Muscle of leg (tissue), 11 donors: Measurements from ENCODE around the gene ID3. TPM values are rescaled to one million over a fixed set of nuclear protein-coding genes. Genes with fewer than 3 reads are reported as not detected.

ENCODE experiments used
- DNase-seq: peaks from one replicate; pipeline ENCODE4 v3.0.0; 2013
- H3K27ac ChIP-seq: one replicate; pipeline ENCODE4 v1.5.1; 2013; ENCODE audit warnings: mild to moderate bottlenecking, low read length, control low read depth
- H3K27me3 ChIP-seq: one replicate; pipeline ENCODE4 v1.6.1; 2013; ENCODE audit warnings: low read length; ENCODE audit not compliant: control insufficient read depth, insufficient read depth
- H3K36me3 ChIP-seq: one replicate; pipeline ENCODE4 v1.6.1; 2013; ENCODE audit warnings: low read length; ENCODE audit not compliant: control insufficient read depth, insufficient read depth
- H3K4me1 ChIP-seq: one replicate; pipeline ENCODE4 v1.6.1; 2013; ENCODE audit warnings: low read length; ENCODE audit not compliant: control insufficient read depth, insufficient read depth
- H3K4me3 ChIP-seq: one replicate; pipeline ENCODE4 v1.5.1; 2013; ENCODE audit warnings: low read length, control low read depth
- H3K9me3 ChIP-seq: replicated peaks from 2 replicates; pipeline ENCODE4 v1.6.1; 2013; ENCODE audit warnings: low read depth, low read length; ENCODE audit not compliant: control insufficient read depth
- WGBS: methylation state at CpG from one replicate; pipeline ENCODE4 v1.1.5; 2013; ENCODE audit warnings: missing lambda C conversion rate; ENCODE audit not compliant: insufficient coverage; 5-methylcytosine and 5-hydroxymethylcytosine counted together
- polyA plus RNA-seq, 8 donors: library from polyadenylated mRNA; unstranded; fragments of 120-200 nt; gene quantifications; one replicate each; pipeline versions ENCODE4 v1.2.1 to v1.2.3, GENCODE V29; 2013; ENCODE audit warnings: inconsistent platforms in 1 of 8, low replicate concordance in 1 of 8; ENCODE audit not compliant: insufficient read length in 8 of 8, insufficient read depth in 1 of 8
- total RNA-seq: library from RNA; stranded (reverse); fragments of 120-200 nt; gene quantifications from one replicate; pipeline ENCODE4 v1.2.4, GENCODE V29; 2013

The ID3 gene
- total and polyA plus RNA-seq, 9 donors = 46.9 to 129 (median 80.6) TPM

GRCh38 chr1:23527900-23528249 lies 31.4 kb downstream of the ID3 start:
- WGBS = 75% methylated on average over 4 of the region's 6 CpGs
- peaks cover 77% of the 10 kb centered on the region for H3K4me1 ChIP-seq
- H3K4me3 ChIP-seq = no peak overlapping the region
- no peaks in the 10 kb centered on the region for H3K27me3 ChIP-seq
- H3K27ac ChIP-seq = peak overlapping the region; percentile 95
- DNase-seq = no peak
- peaks cover 3% of the 10 kb centered on the region for H3K36me3 ChIP-seq
- H3K9me3 ChIP-seq = no peaks in the 10 kb centered on the region

GRCh38 chr1:23527366-23527765 lies 31.9 kb downstream of the ID3 start:
- Histone ChIP-seq H3K9me3 (no peaks in the 10 kb centered on the region), H3K4me3 (no peak overlapping the region), H3K27ac (peak overlapping the region; percentile 95), H3K27me3 (no peaks in the 10 kb centered on the region), H3K4me1 (peaks cover 77% of the 10 kb centered on the region), H3K36me3 (peaks cover 3% of the 10 kb centered on the region)
- DNase-seq = no peak
- WGBS = 90% methylated on average over 5 of the region's 7 CpGs

DNA sequence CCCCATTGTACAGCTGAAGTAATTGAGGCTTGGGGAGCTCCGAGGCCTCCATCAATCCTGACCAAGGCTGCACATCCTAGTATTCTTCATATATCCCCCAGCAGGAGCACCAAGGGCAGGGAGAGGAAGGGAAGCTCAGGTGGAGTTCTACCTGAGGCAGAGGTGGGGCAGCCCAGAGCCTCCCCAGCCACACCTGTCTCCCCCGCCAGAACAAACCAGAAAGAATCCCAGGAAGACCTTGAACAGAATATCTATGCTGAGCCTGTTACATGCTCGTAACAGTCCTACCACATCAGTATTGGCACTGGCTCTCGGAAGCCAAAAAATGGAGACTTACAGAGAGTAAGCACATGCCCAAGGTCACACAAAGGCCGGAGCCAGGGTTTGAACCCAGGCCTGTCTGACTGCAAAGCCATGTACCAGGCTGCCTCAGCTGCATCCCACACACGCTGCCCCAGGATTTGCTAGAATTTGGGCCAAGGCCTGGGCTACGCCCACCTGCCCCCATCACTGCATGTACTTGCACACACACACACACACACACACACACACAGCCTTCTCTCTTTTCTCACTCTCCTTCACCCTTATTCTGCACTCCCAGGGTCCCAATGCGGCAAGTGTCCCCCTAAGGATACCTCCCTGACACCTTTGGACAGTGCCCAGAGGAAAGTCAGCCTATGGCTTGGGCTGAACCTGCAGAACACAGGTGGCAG lies 32.8 kb downstream of the ID3 start:
- DNase-seq = no peak
- Histone ChIP-seq H3K36me3 (peaks cover 5% of the 10 kb centered on the region), H3K4me3 (no peak overlapping the region), H3K27me3 (no peaks in the 10 kb centered on the region), H3K27ac (peak overlapping the region; percentile 77), H3K4me1 (peaks cover 73% of the 10 kb centered on the region), H3K9me3 (no peaks in the 10 kb centered on the region)
- WGBS = 79% methylated on average over 5 of the region's 8 CpGs

- Histone ChIP-seq H3K4me1 (peaks cover 66% of the 10 kb centered on the region), H3K4me3 (no peak overlapping the region), H3K27me3 (no peaks in the 10 kb centered on the region), H3K36me3 (peaks cover 13% of the 10 kb centered on the region), H3K9me3 (no peaks in the 10 kb centered on the region), H3K27ac (peak overlapping the region; percentile 77)
- WGBS = 49% methylated on average over 4 of the region's 5 CpGs
- DNase-seq = peak; percentile 44
Measured at GRCh38 chr1:23525558-23526250, 33.6 kb downstream of the ID3 start.

DNA sequence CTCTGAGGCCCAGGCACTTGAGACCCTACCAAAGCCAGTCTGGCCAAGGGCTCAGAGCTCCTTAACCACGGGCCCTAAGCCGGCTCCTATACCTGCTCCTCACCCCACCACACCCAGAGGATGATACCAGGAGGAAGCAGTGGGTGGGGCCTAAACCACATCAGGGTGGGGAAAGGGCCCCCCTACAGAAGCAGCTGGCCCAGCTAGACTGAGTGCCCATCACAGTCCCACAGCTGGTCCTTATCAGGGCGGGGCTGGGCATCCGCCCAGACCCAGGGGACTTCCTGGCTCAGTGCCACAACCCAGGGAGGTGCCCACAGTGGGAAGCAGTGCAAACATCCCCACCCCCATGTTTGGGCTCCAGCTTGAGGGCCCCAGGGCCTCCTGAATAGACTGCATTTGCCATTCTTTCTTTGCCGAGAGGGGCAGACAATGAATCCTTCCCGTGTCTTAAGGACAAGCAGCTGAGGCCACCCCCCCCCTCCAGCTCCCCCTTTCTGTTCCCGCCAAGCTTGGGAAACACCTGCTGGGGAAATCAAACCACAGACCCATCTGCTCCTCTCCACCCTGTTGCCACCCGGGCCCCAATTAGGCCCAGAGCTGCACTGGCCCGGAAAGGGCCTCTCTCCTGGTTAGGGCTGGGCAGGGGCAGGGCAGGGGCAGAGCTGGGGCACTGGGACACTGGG lies 34.4 kb downstream of the ID3 start:
- peaks cover 58% of the 10 kb centered on the region for H3K4me1 ChIP-seq
- peak; percentile 77 for DNase-seq

DNA sequence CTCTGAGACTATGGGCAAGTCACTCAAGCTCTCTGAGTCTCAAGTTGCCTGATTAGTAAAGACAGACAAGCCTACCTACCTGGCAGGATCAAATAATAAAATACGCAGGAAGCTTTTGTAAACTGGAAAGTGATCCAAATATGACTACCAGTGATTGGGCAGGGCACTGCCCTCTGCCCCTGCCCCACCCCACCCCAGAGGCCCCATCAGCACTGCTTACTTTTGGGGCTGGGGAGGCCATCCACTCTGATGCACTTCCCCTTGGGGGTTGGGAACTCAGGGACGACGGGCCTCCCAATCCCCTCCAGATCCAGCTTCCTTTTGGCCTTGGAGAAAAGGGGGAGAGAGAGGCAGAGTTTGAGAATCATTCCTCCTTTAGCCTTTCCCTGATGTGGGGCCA lies 35.1 kb downstream of the ID3 start:
- Histone ChIP-seq H3K9me3 (no peaks in the 10 kb centered on the region), H3K4me1 (peaks cover 51% of the 10 kb centered on the region), H3K36me3 (peaks cover 14% of the 10 kb centered on the region), H3K27me3 (no peaks in the 10 kb centered on the region), H3K27ac (peak overlapping the region; percentile 77), H3K4me3 (no peak overlapping the region)
- no CpG with 5 or more reads among the region's 3 CpGs for WGBS
- no peak for DNase-seq

More for the DNA sequence above, 34.4 kb downstream of the ID3 start:
- Histone ChIP-seq H3K9me3 (no peaks in the 10 kb centered on the region), H3K4me3 (no peak overlapping the region), H3K27ac (peak overlapping the region; percentile 77), H3K36me3 (peaks cover 14% of the 10 kb centered on the region), H3K27me3 (no peaks in the 10 kb centered on the region)
- WGBS = 41% methylated on average over 5 of the region's 9 CpGs

DNA sequence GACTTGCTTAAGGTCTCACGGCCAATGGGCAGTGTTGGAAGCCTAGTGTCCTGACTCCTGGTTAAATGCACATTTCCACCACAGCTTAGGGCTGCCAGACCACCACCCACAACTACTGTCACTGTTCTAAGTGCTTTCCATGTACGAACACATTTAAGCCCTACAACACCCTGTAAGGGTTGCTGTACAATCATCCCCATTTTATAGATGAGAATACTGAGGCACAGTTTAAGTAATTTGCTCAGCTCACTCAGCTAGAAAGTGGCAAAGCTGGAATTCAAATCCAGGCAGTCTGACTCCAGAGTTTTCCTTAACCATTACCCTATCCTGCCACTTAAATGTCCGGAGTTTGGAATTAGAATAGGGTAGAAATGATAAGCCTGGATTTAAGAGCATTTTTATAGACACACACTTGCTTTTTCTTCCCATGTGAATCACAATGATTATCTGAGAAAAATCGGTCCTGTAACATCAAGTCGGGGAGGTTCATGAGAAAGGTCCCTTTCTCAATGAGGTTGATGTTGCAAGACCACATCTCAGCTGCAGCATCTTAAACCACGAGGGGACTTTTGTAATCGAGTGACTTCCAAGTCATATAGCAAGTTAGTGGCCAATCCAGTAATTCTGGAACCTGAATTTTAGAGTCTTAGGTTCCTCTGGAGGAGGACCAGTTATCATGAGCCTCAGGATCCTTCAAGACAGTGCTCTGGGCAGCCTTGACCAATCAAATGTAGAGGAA lies 36.9 kb downstream of the ID3 start:
- Histone ChIP-seq H3K4me3 (no peak overlapping the region), H3K36me3 (peaks cover 21% of the 10 kb centered on the region), H3K27ac (no peak overlapping the region), H3K27me3 (no peaks in the 10 kb centered on the region), H3K4me1 (peaks cover 33% of the 10 kb centered on the region), H3K9me3 (no peaks in the 10 kb centered on the region)
- WGBS = 91% methylated on average over 6 of the region's 7 CpGs
- no peak for DNase-seq

- Histone ChIP-seq H3K27ac (no peak overlapping the region), H3K27me3 (no peaks in the 10 kb centered on the region), H3K4me3 (no peak overlapping the region), H3K4me1 (peaks cover 25% of the 10 kb centered on the region), H3K36me3 (peaks cover 24% of the 10 kb centered on the region), H3K9me3 (no peaks in the 10 kb centered on the region)
- 89% methylated on average over 15 of the region's 16 CpGs for WGBS
- DNase-seq = no peak
Measured at GRCh38 chr1:23521588-23521987, 37.7 kb downstream of the ID3 start.

DNA sequence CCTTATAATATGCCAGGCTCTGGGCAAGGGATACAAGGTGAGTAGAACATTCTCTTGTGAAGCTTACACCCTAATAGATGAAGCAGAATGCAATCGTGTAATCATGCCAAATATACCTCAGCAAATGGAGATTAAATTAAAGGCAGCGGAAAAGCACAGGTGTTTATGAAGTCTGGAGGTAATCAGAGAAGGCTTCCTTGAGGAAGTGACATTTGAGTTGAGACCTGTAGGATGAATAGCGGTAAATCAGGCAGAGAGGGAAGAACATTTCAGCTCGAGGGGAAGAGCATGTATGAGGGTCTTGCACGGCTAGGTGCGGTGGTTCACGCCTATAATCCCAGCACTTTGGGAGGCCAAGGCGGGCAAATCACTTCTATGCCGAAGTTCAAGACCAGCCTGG lies 41.7 kb downstream of the ID3 start:
- Histone ChIP-seq H3K36me3 (peaks cover 44% of the 10 kb centered on the region), H3K9me3 (no peaks in the 10 kb centered on the region), H3K27ac (no peak overlapping the region), H3K4me3 (no peak overlapping the region), H3K4me1 (no peaks in the 10 kb centered on the region), H3K27me3 (no peaks in the 10 kb centered on the region)
- DNase-seq = no peak
- WGBS = 88% methylated on average over 8 of the region's 9 CpGs

DNA sequence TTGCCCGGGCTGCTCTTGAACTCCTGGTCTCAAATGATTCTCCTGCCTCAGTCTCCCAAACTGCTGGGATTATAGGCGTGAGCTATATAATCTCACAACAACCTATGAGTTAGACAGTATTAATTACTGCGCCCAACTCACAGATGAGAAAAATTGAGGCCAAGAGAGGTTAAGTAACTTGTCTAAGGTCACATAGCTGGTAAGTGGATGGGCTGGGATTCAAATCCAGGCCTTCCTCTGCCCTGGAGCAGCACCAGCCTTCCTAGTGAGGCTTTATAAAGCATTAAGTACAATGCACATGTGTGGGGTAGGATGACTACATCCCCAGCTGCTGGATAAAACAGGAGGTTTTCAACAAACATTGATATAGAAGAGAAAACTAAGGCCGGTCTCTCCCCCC lies 43.4 kb downstream of the ID3 start:
- no peak overlapping the region for H3K27ac ChIP-seq
- H3K9me3 ChIP-seq = no peaks in the 10 kb centered on the region
- DNase-seq = no peak
- H3K36me3 ChIP-seq = peaks cover 37% of the 10 kb centered on the region
- H3K27me3 ChIP-seq = no peaks in the 10 kb centered on the region
- WGBS = no CpG with 5 or more reads among the region's 4 CpGs
- no peaks in the 10 kb centered on the region for H3K4me1 ChIP-seq
- H3K4me3 ChIP-seq = no peak overlapping the region
